A673 (cell line): ENCODE measurements around the gene TMEM43.

Source experiments
- CTCF ChIP-seq: fragments of 300-800, 200-600 bp; sonication (generic); conservative IDR thresholded peaks from 2 replicates; pipeline ENCODE4 v1.5.1; 2017; ENCODE audit warnings: low read depth, mild to moderate bottlenecking, antibody characterized with exemption, low read length, moderate library complexity, mixed read lengths
- EZH2 ChIP-seq: fragments of 200-600 bp; sonication (generic); IDR thresholded peaks from 2 replicates; pipeline ENCODE4 v1.6.1; 2017; ENCODE audit warnings: borderline replicate concordance, low read depth, mild to moderate bottlenecking, mixed read lengths, antibody characterized with exemption, low read length; ENCODE audit not compliant: poor library complexity, severe bottlenecking

DNA sequence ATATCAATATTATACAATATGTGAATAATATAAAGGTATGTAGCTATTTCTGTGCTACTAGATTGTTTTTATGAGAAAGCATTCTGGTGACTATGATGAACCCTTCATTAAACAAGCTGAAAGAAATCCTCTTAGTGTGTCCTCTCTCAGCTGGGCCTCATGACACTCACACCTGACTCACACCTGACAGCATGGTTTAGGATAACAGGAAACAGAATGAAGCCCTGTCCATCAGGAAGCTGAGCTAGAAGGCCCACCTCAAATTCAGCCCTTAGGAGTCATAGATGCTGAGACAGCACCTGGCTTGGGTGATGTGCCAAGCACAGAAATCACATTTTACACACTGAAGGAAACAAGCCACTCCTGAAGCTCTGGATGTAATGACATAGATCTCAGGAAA, 31.0 kb upstream of the TMEM43 start:
- TF ChIP-seq CTCF (no peak), EZH2 (no peak)
